Epithelial cell of esophagus (primary cell): ENCODE results near the gene DCLK1.
A peak's percentile ranks its signal among the peaks of the same experiment; 100 is the strongest.

ENCODE experiments used
- DNase-seq: peaks from one replicate; pipeline ENCODE4 v3.0.0; 2010; ENCODE audit warnings: low read depth
- H3K4me3 ChIP-seq: 2 replicates; pipeline ENCODE4 v1.5.1; 2011; ENCODE audit warnings: mild to moderate bottlenecking, low read length, control low read depth
- TF ChIP-seq, protein P1 (sequence below): IDR thresholded peaks from 2 replicates; pipeline ENCODE4 v1.5.1; 2011; ENCODE audit warnings: low read depth, mild to moderate bottlenecking, low read length, control low read depth, inconsistent platforms; ENCODE audit not compliant: insufficient read depth; ENCODE audit errors: missing control alignments

The DCLK1 gene

DNA sequence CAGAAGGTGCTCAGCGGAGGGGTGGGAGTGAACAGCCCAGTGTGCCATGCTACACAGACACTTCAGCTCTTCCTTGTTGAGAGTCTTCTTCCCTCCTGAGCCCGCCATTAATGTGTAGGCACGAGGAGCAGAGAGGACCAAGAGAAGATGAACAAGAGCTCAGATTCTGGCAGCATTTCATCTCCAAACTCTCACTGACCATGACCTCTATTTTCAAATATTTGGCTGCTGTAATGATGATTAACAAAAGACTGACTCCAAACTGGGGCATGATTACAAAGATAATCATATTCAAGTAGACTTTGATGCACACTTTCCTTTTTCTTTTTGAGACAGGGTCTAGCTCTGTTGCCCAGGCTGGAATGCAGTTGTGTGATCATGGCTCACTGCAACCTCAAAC lies 236.5 kb downstream of the DCLK1 start:
- DNase-seq: no peak
- TF ChIP-seq, protein P1, sequence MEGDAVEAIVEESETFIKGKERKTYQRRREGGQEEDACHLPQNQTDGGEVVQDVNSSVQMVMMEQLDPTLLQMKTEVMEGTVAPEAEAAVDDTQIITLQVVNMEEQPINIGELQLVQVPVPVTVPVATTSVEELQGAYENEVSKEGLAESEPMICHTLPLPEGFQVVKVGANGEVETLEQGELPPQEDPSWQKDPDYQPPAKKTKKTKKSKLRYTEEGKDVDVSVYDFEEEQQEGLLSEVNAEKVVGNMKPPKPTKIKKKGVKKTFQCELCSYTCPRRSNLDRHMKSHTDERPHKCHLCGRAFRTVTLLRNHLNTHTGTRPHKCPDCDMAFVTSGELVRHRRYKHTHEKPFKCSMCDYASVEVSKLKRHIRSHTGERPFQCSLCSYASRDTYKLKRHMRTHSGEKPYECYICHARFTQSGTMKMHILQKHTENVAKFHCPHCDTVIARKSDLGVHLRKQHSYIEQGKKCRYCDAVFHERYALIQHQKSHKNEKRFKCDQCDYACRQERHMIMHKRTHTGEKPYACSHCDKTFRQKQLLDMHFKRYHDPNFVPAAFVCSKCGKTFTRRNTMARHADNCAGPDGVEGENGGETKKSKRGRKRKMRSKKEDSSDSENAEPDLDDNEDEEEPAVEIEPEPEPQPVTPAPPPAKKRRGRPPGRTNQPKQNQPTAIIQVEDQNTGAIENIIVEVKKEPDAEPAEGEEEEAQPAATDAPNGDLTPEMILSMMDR: no peak

DNA sequence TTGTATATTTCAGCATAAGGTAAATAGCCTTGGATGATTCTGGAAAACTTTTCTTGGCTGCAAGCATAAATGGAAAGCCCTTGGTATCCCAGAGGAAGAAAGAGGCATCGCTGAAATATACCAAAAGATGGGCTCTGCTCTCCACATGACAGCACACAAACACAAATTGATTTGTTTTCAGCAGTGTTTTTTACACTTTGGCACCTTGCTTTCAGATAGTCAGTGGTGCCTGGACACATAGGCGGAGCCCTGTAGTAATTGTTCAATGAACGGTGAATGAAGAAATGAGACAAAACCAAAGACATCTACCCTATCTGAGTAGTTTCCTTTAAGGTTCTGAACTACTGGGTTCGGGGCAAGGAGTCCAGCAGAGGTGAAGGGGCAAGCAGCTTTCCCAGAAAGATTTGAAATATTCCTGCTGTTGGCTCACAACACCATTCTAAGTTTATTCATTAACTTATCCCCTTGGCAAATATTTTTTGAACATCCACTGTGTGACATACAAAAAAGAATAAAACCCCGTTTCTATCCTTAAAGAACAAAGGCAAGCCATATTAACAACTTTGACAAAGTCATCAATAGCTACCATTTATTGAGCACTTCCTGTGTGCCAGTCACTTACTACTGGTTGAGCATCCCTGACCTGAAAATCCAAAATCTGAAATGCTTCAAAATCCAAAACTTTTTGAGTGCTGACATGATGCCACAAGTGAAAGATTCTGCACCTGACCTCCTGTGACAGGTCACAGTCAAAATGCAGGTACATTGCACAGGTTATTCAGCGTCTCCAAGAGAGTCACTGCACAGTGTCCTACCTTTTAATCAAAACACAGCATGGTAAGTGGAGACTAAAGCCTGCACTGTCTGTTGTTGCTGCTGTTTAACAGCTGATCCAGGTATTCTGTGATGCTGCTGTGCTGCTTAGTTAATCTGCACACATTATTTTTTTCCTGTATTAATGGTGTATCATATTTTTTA lies 238.1 kb downstream of the DCLK1 start:
- no peak overlapping the region for H3K4me3 ChIP-seq
- TF ChIP-seq, protein P1: no peak
- no peak for DNase-seq

More for the DNA sequence above, 236.5 kb downstream of the DCLK1 start:
- no peak overlapping the region for H3K4me3 ChIP-seq

DNA sequence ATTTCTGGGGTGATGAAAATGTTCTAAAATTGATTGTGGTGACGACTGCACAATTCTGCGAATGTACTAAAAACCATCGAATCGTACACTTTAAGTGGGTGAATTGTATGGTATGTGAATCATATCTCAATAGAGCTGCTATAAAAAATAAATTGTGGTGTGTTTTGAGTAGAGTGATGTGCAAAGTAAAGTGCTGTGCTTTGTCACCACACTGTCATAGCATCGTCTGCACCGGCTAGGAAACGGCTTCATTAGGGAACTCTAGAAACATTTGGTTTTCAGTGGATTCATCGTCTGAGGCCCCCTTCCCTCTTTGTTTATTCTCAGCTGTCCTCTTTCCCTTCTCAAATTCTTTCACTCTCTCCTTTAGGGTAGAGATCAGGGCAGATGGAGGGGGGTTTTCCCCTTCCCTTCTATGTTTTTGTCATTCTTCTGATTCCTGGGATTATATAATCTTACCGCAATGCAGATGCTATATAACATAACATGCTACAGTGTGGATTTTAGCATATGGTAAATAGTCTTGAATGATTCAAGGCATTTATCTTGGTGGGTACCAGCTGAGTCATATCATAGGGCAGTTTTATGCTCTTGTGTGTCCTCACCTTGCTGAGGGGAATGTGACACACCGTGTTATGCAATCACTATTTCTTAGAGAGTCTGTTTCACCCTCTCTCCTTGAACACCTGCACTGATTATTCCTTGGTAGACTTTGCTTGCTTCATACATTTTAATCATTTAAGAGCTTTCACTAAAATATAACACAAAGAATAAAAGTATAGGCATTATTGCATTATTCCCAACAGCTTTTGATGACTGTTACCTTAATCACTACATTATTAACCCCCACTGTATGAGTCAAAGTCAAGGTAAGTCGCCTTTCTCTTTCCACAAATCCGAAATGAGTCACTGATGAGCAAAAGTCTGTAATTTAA lies 239.4 kb downstream of the DCLK1 start:
- TF ChIP-seq, protein P1: no peak
- DNase-seq: peak; percentile 94
- H3K4me3 ChIP-seq: no peak overlapping the region

DNA sequence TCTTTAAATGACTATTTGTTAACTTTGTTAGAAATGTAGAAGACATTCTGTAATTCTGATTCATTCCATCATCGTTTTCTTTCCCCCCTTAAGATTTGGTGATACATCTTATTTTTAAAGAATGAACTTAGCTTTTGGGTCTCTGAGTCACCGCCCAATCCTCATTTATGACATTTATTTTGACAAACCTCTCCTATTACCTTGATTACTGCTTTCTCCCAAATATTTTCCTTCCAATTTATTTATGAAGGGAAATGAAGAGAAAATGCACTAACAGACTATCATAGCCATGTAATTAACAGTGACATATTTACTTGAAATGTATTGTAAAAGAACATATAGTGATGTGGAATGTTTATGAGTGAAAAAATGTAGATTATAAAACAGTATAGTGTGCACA lies 241.6 kb downstream of the DCLK1 start:
- no peak for DNase-seq
- H3K4me3 ChIP-seq: no peak overlapping the region
- TF ChIP-seq, protein P1: no peak

DNA sequence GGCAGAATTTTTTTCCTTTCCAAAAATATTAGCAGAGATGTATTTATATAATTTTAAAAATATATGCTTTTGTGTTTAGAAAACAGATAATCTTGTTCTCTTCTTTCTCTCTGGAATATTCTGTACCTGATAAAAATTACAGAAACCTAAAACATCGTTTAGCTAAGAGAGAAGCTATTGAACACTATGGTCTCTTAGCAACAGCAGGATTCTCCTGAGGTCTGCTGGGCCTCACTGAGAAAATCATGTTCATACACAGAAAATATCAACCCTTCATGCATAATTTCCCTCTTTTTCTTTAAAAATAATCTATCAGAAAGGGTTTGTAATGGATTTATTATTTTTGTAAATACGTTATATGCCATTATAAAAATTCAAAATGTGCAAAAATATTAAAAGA lies 242.2 kb downstream of the DCLK1 start:
- no peak overlapping the region for H3K4me3 ChIP-seq
- TF ChIP-seq, protein P1: no peak
- DNase-seq: no peak

DNA sequence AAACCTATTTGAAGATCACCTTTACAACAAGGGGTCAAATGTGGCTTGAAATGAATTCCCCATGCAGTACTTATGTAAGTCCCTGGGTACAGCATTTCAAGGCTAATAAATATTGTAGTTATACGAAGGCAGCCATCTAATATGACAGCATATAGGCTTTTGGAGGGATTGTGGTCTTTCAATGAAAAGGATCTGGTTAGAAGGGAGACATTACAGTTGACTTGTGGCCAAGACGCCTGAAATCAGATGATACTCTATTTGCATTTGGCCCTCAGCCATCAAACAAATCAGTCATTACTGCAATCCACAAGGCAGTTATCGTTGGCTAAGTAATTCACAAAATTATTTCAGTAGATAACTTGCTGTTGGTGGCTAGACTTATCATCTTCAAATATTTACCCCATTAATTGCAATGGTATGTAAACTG lies 242.7 kb downstream of the DCLK1 start:
- TF ChIP-seq, protein P1: no peak
- DNase-seq: no peak
- no peak overlapping the region for H3K4me3 ChIP-seq
